Hypothalamus (tissue), 51 donors: ENCODE results near the gene HCN1.
"Not testable (repeated sequence)": the region's sequence is repeated elsewhere in the genome, so short reads cannot be mapped to it uniquely, and the experiment has no call there.

Experiments
- DNase-seq, 51 donors: peaks; one replicate each; lab custom pipeline; 2025; lab: John Stamatoyannopoulos, UW

The HCN1 gene

DNA sequence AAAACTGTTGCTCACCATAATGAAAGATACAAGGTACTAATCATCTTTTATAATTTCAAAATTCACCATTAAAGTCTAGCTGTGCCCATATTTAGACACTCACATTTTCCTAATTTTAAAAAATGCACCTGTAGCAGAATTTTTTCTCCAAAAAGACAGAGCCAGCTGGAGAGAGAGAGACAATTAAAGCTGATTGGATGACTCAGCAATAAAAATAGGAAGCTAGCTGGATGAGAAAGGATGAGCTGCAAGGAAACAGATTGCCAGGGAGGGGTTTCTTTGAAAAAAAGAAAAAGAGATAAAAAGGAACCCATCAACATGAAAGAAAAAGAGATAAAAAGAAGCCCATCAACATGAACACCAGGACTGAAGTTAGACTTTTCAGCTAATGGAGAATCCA, 73.8 kb downstream of the HCN1 start:
- DNase-seq = no peak

DNA sequence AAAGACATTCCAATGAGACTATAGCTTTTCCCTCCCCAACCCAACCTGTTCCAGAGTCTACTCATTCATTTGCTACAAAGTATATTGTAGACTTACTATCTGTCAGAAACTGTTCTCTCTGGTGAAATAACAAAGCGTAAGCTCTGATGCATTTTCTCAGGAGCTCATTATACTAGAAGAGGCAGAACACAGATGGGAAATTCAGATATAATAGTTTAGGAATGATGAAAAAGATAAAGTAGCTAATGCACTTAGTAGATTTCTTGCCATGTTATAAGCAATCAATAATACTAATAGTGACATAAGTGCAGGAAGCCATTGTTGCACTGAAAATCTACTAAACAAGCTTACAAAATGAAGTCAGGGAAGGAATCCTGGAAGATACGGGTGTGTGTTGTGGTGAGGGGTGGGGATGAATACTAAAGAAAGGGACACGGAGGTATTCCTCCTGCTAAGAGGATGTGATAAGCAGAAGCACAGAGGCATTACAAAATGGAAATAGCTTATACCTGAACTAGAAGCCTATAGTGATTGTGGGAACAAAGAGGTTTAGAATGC, 78.2 kb downstream of the HCN1 start:
- DNase-seq = no peak

DNA sequence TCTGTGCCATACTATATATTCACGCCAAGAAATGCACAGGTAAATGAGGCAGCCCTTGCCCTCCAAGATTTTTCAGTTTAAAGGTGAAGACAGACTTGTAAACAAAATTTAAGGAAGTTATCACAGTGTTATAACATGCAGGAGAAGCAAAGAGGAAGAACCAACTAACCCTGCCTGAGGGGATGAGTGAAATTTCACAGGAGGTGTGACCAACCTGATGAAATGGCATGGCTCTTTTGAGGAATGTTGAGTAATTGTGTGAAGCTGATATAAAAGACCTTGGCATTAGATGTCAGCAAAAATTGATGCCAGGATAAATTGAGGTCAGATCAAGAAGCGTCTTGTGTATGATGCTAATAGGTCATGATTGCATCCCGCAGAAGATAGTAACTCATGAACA, 86.5 kb downstream of the HCN1 start:
- no peak for DNase-seq

DNA sequence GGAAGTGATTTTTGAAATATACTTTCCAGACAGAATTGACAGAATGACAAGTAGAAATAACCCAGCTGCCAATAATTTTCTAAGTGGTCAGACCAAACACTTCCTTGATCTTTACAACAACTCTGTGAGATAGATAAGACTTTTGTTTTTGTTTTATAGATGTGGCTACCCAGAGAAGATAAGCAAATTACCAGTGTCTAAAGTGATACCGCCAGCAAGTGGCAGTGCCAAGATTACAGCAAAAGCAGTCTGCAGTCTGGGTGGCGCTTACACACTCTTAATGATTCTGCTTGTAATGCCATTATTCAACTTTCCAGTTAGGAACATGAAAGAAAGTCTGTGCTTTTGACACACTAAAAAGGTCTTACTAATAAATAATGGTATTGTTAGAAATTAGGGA, 92.1 kb downstream of the HCN1 start:
- DNase-seq = no peak

DNA sequence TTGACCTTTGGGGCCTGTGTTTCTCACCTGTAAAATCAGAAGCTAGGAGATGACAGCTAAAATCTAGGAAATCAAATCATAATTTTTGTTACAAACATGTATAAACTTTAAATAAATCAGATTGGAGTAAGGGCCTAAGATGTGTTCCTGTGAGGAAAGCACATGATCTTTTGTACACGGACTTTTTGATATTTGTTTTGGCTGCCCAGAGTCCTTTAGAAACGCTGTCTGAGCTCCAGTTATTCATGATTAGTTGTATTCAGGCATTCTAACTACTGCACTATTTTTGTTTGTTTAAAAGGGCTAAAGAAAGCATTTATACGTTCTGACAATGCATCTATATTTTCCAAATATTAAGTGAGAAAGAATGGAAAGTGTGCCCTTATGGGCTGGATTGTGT, 94.8 kb downstream of the HCN1 start:
- DNase-seq = no peak

DNA sequence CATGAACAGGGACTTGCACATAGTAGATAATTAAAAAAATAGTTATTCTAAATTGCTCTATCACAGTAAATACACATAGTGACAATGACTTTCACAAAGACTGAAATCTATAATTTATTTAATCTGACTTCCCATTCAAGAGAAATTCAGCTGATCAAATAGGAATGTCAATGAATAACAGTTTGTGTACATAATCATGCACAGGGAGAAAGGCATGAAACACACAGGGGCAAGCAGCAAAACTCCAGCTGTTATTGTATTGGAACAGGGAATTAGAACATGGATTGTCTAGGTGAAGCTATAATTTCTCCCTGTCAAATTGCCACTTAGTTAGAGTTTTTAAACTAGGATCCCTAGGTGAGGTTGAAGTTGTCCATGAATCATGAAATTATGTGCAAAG, 99.9 kb downstream of the HCN1 start:
- no peak for DNase-seq

DNA sequence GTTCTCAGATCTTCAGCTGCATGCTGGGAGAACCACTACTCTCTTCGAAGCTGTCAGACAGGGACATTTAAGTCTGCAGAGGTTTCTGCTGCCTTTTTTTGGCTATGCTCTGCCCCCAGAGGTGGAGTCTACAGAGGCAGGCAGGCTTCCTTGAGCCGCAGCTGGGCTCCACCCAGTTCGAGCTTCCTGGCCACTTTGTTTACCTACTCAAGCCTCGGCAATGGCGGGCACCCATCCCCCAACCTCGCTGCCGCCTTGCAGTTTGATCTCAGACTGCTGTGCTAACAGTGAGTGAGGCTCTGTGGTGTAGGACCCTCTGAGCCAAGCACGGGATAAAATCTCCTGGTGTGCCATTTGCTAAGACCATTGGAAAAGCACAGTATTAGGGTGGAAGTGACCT, 110.2 kb downstream of the HCN1 start:
- DNase-seq = not testable (repeated sequence)

DNA sequence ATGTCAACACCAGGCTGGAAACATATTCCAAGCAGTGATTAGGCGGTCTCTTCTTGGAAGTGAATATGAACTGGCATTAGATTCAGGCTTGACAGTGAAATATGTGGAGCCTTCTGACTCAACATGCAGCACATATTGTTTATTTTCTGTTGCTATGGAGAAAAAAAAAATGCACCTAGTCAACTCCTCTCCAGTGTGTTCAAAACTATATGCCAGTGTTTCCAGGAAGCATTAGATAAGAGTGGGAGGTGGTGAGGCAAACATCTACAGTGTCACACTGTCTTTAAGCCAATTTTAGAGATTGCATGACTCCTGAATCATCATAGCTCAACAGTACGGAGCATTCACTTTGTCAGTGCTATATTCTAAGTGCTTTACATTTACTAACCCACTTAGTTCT, 117.9 kb downstream of the HCN1 start:
- DNase-seq = no peak

DNA sequence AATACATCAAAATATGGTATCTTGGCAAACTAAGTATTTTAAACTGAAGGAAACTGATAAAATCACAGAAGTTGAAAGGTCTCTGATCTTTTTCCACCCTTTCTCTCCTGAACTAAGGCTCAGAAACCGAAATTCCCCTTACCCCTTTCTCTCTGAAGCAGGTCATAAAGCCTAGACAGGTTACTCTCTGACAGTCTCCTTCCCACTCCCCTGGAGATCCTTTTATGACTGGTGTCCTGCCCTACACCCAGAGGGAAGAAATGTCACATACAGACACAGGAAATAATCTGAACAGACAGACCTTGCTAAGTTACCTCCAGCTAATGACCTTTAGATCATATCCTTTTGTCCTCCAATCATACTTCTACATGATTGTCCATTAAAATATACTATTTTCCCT, 127.4 kb downstream of the HCN1 start:
- DNase-seq = no peak

DNA sequence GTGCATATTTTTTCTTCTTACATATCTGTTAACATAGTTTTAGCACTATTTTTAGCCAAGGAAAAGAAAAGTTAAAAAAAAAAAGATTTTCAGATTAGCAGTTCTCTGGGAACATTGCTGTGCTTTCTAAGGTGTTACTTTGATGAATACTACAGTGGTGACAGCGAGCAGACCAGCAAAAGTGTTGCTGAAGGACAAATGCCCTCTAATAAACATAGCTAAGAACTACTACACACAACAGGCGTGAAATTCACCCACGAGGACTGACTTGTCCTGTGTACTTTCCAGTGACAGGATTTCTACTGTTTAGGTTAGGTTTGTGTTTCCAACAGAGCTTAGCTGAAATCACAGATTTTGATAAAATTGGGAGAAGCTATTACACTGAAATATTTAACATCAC, 153.8 kb downstream of the HCN1 start:
- no peak for DNase-seq

DNA sequence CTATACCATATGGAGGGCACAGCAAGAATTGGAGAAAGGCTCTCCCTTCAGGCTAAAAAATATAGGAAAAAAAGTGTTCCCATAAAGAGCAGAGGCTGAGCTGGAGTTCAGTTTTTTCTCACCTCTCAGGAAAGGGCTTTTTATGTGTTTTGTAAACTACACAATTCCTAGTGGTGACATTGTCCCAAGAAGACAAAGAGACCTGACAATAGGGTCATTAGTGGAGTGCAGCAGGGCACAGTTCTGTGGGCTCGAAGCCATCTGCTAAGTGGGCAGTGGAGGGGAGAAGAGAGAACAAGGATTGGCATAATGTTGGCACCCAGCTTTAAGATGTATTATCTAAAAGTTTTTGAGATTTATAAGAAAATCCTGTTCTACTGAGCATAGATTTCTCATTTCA, 162.5 kb downstream of the HCN1 start:
- no peak for DNase-seq

DNA sequence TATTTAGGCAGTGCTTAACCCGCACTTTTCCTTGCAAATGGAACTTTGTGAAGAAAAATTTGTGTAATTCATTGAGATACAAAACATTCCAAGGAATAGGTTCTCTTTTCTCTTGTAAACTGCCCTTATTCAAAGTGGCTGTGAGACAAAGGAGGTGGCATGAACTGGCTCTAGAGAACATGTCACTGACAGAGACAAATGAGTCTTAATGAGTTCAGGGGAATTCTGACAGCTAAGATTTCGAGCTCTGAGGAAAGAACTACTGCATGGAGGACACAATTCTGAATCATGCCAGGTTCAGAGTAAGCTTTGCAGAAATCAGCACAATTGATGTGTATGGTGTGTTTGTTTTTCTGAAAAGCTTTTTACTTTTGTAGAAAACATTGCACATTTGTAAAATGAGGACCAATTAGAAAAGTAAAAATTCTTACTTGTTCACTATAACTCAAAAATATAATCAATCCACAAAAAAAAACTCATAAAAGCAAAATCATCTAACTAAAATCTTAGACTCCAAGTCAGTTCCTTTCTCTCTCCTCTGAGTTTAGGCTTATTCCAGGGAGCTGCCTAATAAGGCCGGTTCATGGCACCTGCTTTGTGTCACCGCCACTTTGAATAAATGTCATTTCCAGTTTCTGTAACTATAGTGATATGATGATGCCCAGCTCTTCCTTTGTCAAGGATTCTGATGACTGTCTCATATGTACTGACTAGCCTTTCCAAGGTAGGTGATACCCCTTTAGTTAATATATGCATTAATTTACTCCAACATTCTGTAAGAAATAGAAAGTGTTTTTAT, 163.2 kb downstream of the HCN1 start:
- DNase-seq = no peak

DNA sequence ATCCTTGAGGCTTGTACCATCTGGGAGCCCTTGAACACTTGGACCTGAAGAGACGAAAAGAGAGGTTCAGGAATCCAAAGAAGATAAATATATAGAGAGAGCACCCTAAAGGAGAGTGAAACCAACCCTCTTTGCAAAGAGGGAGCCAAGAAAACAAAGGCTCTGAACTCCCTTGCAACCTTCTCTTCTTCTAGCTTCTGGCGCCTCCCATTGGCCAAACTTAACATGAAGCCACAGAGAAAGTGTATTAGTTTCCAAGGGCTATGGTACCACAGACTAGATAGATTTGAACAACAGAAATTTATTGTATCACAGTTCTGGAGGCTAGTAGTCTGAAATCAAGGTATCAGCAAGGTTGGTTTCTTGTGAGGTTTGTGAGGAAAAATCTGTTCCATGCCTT, 175.1 kb downstream of the HCN1 start:
- DNase-seq = peak in 2 of 51 donors; percentile 0 to 2

DNA sequence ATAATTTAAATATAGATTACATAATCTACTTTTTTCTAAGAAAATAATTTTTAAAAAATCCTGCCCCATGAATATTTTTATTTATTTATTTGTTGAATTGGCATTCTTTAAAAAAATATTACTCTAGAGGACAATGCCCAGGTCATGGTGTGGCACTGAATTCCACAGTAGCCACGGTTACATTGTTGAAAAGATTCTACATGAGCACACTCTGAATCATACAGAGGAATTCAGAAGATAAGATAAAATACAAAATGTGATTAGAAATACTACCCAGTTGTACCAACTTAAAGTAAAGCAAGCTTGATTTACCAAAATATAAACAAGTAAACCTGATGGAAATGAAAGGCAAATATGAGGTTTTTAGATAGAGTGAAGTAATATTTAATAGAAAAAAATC, 183.7 kb downstream of the HCN1 start:
- DNase-seq = no peak

DNA sequence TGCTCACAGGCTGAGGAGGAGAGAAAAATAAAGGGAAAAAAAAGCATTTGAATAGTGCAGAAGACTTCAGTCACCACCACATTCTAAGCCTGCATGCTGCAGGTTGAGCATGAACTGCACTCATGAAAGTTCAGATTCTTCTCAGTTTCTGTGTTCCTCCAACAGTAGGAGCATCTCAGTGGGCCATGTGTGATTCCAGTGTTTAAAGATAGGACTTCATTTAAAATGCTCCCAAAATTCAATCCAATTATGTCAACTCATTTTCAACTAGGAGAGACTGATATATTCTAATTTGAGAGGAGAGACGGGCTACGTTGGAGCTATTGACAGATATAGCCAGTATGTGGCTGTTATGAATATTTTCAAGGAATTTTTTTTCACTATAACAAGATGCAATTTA, 186.8 kb downstream of the HCN1 start:
- DNase-seq = no peak

DNA sequence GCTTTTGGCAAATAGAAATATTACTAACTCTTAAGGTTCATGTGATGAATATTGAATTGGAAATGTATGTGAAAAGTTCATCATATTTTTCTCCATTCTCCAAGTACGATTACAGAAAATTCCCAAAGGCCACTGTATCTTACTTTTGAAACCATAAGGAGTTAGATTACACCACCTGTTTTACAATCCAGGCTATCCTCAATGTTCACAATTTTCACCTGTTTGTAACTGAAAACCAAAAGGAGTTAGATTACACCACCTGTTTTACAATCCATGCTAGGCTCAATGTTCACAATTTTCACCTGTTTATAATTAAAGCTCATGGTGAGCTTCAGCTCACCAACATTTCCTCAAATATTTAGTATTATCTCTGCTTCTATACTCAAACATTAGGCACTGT, 188.0 kb downstream of the HCN1 start:
- no peak for DNase-seq

DNA sequence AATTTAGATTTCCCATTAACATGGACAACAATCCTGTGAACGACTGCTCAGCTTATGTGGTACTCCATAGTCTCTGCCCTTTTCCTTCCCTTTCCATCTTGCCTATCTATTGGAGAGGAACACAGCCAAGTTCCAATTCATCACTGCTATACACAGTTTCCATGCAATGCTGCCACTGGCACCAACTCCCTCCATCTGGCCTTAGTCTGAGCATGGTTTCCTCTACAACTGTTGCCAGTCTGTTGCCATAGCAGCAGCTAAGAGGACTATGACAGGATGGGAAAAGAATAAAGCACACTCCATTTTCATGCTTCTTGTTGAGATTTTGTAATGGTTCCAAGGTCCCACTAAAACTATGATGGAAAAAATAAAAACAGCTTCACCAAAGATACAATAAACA, 189.0 kb downstream of the HCN1 start:
- DNase-seq = peak in 22 of 51 donors; percentile 1 to 48 (median 8)

DNA sequence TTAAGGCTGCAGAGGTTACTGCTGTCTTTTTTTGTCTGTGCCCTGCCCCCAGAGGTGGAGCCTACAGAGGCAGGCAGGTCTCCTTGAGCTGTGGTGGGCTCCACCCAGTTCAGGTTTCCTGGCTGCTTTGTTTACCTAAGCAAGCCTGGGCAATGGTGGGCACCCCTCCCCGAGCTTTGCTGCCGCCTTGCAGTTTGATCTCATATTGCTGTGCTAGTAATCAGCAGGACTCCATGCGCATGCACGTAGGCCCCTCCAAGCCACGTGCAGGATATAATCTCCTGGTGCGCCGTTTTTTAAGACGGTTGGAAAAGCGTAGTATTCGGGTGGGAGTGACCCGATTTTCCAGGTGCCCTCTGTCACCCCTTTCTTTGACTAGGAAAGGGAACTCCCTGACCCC, 197.2 kb downstream of the HCN1 start:
- not testable (repeated sequence) for DNase-seq

DNA sequence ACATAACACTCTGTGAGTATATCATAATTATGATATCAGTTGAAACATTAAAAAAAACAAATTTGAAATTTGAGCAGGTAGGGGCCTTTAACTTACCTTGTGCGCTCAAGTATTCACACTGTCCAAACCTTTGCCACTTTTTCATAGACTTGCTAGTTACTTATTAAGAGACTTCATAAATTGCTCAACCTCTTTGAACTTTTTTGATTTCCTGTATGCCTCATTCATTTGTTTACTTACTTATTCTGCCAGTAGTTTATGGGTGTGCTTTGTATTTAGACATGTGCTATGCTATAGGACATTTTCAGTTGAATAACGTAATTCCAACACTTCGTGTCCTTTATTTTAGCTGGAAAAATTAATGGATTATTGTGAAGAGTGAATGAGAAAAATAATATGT, 204.8 kb downstream of the HCN1 start:
- no peak for DNase-seq

DNA sequence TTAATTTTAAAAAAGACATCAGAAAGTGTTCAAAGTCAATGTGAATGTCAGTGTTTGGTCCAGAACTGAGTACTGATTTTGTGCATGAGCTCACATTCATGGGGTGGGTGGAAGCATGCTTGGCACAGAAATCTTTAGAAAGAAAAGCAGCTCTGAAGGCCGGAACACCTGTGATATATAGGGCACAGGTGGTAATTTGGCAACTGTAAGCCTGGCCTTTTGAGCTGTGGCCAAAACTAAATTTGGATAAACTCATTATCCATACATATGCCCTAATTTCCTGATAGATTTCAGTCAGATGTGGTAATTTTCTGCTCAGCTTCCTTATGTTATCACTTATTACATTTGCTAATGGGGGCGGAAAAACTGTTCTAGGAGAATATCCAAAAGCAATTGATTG, 211.4 kb downstream of the HCN1 start:
- DNase-seq = no peak

DNA sequence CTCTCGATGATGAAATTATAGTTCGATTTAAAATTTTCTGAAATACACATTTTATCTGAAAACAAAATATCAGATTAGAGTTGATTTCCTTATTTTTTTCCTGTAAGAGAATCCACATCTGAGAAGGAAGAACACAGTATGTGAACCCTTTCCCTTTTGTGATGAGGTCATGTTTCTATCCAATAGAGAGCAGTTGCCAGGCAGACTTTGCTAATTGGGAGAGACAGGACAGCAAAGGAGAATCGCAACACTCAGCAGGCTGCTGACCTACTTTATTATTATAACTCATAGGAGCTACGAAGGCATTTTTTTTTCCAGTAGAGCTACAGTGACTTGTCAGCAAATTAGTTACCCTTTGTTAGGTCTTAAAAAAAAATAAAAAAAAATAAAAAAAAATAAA, 242.1 kb downstream of the HCN1 start:
- DNase-seq = peak in 8 of 51 donors; percentile 0 to 12 (median 4)

DNA sequence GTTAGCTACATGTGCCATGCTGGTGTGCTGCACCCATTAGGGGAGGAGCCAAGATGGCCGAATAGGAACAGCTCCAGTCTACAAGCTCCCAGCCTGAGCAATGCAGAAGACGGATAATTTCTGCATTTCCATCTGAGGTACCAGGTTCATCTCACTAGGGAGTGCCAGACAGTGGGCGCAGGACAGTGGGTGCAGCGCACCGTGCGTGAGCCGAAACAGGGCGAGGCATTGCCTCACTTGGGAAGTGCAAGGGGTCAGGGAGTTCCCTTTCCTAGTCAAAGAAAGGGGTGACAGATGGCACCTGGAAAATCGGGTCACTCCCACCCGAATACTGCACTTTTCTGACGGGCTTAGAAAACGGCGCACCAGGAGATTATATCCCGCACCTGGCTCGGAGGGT, 251.3 kb downstream of the HCN1 start:
- not testable (repeated sequence) for DNase-seq

DNA sequence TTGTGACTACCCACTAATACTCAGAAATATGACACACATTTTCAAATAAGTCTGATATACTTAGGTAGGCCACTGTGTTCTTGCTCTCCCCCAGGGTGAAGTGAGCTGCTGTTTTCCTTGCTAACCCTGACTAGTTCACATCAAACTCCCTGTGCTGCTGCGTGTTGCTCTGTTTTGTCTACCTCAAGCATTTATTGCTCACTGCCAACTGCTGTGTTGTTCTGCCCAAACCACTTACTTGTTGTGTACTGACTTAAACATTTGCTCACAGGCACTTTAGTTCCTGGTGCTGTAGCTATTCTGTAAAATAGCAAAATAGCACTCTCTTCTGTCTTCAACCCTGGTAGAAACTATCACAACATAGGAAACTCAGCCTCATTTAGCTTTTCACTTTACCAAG, 255.7 kb downstream of the HCN1 start:
- peak in 1 of 51 donors; percentile 21 for DNase-seq
